Measurements from ENCODE around the gene MMEL1. TPM values are rescaled to one million over a fixed set of nuclear protein-coding genes. Genes with fewer than 3 reads are reported as not detected.
A peak's percentile ranks its signal among the peaks of the same experiment; 100 is the strongest.

Gene MMEL1
- total and polyA plus RNA-seq, 2 of the 13 experiments (the other 11 are each of a cell fraction or from before 2014, with no cell fraction given) = 0.48 TPM; not detected in 1

DNA sequence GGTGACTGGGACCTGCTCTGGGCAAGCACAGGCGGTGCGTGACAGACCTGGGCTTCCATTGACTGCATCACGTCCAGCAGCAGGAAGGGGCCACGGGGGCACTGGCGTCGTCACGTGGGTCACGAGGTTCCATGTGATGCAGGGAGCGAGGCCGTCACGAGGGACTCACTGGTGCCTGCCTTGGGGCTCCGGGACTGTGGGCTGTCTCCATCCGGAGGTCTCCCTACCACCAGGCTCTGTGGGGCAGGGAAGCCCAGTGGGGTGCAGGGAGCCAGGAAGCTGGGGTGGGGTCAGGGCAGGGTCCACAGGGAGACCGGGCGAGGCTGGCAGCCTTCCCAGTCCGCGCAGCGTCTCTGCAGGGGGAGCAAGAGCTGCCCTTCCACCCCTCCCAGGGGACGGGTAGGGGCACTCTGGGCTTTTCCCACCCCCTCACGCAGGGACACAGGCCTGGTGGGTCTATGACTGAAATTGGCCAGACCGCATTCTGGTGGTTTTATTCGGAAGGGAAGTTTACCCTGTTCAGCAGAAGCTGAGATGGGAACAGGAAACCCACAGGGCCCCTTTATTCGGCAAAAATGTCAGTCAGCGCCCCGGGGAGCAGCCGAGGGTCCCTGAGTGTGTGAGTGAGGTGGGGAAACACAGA lies 77.1 kb downstream of the MMEL1 start (continued):
- TF ChIP-seq ZNF773 (CRISPR knock-in tag; IDR thresholded peaks at IDR 0.05; ENCODE audit: borderline replicate concordance) (no peak), KLF11 (CRISPR knock-in tag; IDR thresholded peaks at IDR 0.05) (no peak), TCF7 (IDR thresholded peaks at IDR 0.05; ENCODE audit: low read depth) (no peak), ZNF7 (CRISPR knock-in tag; IDR thresholded peaks at IDR 0.05) (no peak), ZNF251 (CRISPR knock-in tag; IDR thresholded peaks at IDR 0.05) (no peak), ATF7-NPFF (CRISPR knock-in tag; IDR thresholded peaks at IDR 0.05; ENCODE audit: low read depth) (no peak; the same call in 1 of the 2 replicates), FOSL2 (CRISPR knock-in tag; IDR thresholded peaks at IDR 0.05) (no peak), ZSCAN20 (CRISPR knock-in tag; IDR thresholded peaks at IDR 0.05; ENCODE audit: borderline replicate concordance) (no peak), STAT6 (CRISPR knock-in tag; IDR thresholded peaks at IDR 0.05; ENCODE audit: borderline replicate concordance) (no peak), SP4 (CRISPR knock-in tag; IDR thresholded peaks at IDR 0.05) (no peak), ZNF33B (CRISPR knock-in tag; IDR thresholded peaks at IDR 0.05) (no peak), ZSCAN9 (CRISPR knock-in tag; IDR thresholded peaks at IDR 0.05; ENCODE audit: borderline replicate concordance) (no peak), ZNF614 (CRISPR knock-in tag; IDR thresholded peaks at IDR 0.05; ENCODE audit: borderline replicate concordance) (0 out of 2 replicates have a peak, but pooled peaks have one; percentile 23), SUZ12 (IDR thresholded peaks at IDR 0.05; ENCODE audit: low read depth, low read length) (no peak), ZFP36L1 (CRISPR knock-in tag; IDR thresholded peaks at IDR 0.05) (0 out of 2 replicates have a peak, but pooled peaks have one; percentile 26), PHB2 (IDR thresholded peaks at IDR 0.05; ENCODE audit: partially characterized antibody) (no peak), KAT7 (CRISPR knock-in tag; IDR thresholded peaks at IDR 0.05; ENCODE audit: borderline replicate concordance) (no peak; the same call in 1 of the 2 replicates), IRX3 (CRISPR knock-in tag; IDR thresholded peaks at IDR 0.05; ENCODE audit: borderline replicate concordance, low read depth) (no peak)
- TF ChIP-seq, protein P1, sequence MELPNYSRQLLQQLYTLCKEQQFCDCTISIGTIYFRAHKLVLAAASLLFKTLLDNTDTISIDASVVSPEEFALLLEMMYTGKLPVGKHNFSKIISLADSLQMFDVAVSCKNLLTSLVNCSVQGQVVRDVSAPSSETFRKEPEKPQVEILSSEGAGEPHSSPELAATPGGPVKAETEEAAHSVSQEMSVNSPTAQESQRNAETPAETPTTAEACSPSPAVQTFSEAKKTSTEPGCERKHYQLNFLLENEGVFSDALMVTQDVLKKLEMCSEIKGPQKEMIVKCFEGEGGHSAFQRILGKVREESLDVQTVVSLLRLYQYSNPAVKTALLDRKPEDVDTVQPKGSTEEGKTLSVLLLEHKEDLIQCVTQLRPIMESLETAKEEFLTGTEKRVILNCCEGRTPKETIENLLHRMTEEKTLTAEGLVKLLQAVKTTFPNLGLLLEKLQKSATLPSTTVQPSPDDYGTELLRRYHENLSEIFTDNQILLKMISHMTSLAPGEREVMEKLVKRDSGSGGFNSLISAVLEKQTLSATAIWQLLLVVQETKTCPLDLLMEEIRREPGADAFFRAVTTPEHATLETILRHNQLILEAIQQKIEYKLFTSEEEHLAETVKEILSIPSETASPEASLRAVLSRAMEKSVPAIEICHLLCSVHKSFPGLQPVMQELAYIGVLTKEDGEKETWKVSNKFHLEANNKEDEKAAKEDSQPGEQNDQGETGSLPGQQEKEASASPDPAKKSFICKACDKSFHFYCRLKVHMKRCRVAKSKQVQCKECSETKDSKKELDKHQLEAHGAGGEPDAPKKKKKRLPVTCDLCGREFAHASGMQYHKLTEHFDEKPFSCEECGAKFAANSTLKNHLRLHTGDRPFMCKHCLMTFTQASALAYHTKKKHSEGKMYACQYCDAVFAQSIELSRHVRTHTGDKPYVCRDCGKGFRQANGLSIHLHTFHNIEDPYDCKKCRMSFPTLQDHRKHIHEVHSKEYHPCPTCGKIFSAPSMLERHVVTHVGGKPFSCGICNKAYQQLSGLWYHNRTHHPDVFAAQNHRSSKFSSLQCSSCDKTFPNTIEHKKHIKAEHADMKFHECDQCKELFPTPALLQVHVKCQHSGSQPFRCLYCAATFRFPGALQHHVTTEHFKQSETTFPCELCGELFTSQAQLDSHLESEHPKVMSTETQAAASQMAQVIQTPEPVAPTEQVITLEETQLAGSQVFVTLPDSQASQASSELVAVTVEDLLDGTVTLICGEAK (IDR thresholded peaks at IDR 0.05) = no peak
- TF ChIP-seq, protein P1 (CRISPR knock-in tag; IDR thresholded peaks at IDR 0.05) = peak; percentile 71; the same call in 1 of the 2 replicates

Measured in HepG2 (cell line).